Gastroesophageal sphincter (tissue), 4 donors: ENCODE data around the gene E2F2. TPM values are rescaled to one million over a fixed set of nuclear protein-coding genes. Genes with fewer than 3 reads are reported as not detected.

Experiments used
- ATAC-seq: fragments of 150-250 bp; one replicate; pipeline ENCODE4 v1.9.1; 2016; ENCODE audit warnings: mild to moderate bottlenecking, moderate library complexity
- H3K27ac ChIP-seq, 4 donors: fragments of 200-600 bp; sonication (generic) in 3 of 4; 1 replicate in 3 of 4; 2 replicates in 1 of 4; pipeline ENCODE4 v1.5.1; 2016 to 2019
- H3K27me3 ChIP-seq: fragments of 200-600 bp; sonication (generic); one replicate; pipeline ENCODE4 v1.5.1; 2019
- H3K36me3 ChIP-seq, 2 donors: fragments of 200-600 bp; sonication (generic); one replicate each; pipeline ENCODE4 v1.5.1; 2019; ENCODE audit warnings: control low read depth in 1 of 2
- H3K4me1 ChIP-seq, 3 donors: fragments of 200-600 bp; sonication (generic); 1 replicate in 2 of 3; 2 replicates in 1 of 3; pipeline ENCODE4 v1.5.1; 2016 to 2019; ENCODE audit warnings: control low read depth in 2 of 3
- H3K4me3 ChIP-seq, 2 donors: fragments of 200-600 bp; sonication (generic); one replicate each; pipeline ENCODE4 v1.5.1; 2019; ENCODE audit warnings: mild to moderate bottlenecking in 1 of 2, moderate library complexity in 1 of 2
- H3K9me3 ChIP-seq, 3 donors: fragments of 200-600 bp; sonication (generic); one replicate each; pipeline ENCODE4 v1.5.1; 2017 to 2019; ENCODE audit warnings: control low read depth in 2 of 3
- EP300 ChIP-seq: sonication (generic); formaldehyde crosslinking; IDR thresholded peaks from one replicate; pipeline ENCODE4 v1.6.1; 2017; ENCODE audit warnings: antibody characterized with exemption, mild to moderate bottlenecking
- POLR2A ChIP-seq, 2 donors: fragments of 450-650 bp; IDR thresholded peaks; one replicate each; pipeline ENCODE4 v1.6.1; 2017; ENCODE audit warnings: antibody characterized with exemption in 2 of 2, mild to moderate bottlenecking in 2 of 2, moderate library complexity in 1 of 2
- POLR2AphosphoS5 ChIP-seq: sonication (generic); formaldehyde crosslinking; IDR thresholded peaks from one replicate; pipeline ENCODE4 v1.6.1; 2017; ENCODE audit warnings: antibody characterized with exemption
- WGBS, 2 donors: methylation state at CpG; one replicate each; pipeline ENCODE4 v1.1.5; 2018; ENCODE audit warnings: low coverage in 1 of 2; 5-methylcytosine and 5-hydroxymethylcytosine counted together
- total RNA-seq, 4 donors: library from RNA; depleted of rRNA; stranded (reverse); fragments of >200 nt; gene quantifications; one replicate each; pipeline ENCODE4 v1.1.0, GENCODE V29; 2016
- TF ChIP-seq, protein P1 (sequence below), 4 experiments: fragments of 200-600 bp in 2 of 4; fragments of 450-650 bp in 2 of 4; sonication (generic) in 1 of 4; IDR thresholded peaks; one replicate each; pipeline ENCODE4 v1.5.1; 2017 to 2019; ENCODE audit warnings: antibody characterized with exemption in 4 of 4, mild to moderate bottlenecking in 2 of 4, moderate library complexity in 2 of 4

E2F2 gene
- total RNA-seq, 4 donors from 2014 or later: 0.08 to 0.17 TPM; not detected in 2

DNA sequence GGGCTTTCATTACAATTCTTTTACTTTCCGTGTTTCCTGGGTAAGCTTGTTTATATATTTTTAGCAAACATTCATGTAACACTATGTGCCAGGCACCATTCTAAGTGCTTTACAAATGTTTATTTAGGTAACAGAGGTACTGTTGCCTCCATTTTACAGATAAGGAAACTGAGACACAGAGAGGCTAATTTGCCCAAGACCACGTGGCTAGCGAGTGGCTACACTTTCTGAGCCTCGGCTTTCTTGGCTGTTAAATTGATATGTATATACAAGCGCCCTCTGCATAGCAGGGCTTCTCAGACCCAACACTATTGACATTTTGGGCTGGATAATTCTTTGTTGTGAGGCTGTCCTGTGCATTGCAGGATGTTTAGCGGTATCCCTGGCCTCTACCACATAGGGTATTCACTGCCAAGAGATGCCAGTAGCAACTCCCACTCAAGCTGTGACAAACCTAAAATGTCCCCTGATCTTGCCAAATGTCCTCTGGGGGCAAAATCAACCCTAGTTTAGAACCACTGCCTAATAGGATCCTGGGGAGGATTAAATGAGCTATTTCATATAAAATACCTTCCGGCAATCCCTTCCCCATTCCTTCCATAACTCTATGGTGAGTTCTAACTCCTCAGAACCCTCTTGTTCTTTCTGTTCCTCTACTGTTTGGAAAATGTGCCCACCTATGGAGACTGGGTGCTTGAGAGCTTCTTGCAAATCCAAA lies 45.5 kb upstream of the E2F2 start:
- WGBS, 2 donors: 50 to 51% methylated on average over 6 of the region's 7 CpGs
- peaks cover 12 to 43% (median 23%) of the 10 kb centered on the region in 3 donors for H3K4me1 ChIP-seq
- peak; percentile 19 for ATAC-seq

DNA sequence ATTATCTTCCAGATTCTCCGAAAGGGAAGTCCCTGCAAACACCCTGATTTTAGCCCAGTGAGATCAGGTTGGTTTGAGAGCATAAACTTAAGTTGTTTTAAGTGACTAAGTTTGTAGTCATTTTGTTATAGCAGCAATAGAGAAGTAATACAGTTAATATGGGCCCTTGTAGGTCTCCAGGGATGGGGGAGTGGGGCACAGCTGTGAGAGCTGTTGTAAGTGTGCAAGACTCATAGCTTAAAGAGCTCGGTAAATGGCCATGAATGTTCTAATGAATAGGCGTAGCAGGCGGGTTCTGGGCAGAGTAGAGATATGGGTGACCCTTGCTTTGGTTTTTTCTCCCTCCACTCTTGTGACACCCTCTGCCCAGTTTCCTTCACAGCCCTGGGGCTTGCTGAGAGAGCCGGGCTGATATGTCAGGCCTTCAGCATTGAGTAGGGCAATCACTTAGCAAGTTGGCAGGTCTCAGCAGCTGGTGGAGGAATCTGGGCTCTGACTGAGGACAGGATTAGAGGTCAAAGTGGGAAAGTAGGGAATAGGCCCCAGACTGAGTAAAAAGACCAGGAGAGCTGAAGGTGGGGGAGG lies 44.3 kb upstream of the E2F2 start:
- Histone ChIP-seq H3K36me3 (no peaks in the 10 kb centered on the region), H3K27ac (peak overlapping the region; percentile 86 to 95 (median 88)), H3K27me3 (no peaks in the 10 kb centered on the region), H3K4me1 (peaks cover 12 to 39% (median 23%) of the 10 kb centered on the region in 3 donors), H3K4me3 (no peak overlapping the region), H3K9me3 (no peaks in the 10 kb centered on the region)
- 68 to 76% methylated on average over 4 of the region's 5 CpGs for WGBS, 2 donors
- ATAC-seq: no peak
- no peak for TF ChIP-seq EP300
- TF ChIP-seq, protein P1, sequence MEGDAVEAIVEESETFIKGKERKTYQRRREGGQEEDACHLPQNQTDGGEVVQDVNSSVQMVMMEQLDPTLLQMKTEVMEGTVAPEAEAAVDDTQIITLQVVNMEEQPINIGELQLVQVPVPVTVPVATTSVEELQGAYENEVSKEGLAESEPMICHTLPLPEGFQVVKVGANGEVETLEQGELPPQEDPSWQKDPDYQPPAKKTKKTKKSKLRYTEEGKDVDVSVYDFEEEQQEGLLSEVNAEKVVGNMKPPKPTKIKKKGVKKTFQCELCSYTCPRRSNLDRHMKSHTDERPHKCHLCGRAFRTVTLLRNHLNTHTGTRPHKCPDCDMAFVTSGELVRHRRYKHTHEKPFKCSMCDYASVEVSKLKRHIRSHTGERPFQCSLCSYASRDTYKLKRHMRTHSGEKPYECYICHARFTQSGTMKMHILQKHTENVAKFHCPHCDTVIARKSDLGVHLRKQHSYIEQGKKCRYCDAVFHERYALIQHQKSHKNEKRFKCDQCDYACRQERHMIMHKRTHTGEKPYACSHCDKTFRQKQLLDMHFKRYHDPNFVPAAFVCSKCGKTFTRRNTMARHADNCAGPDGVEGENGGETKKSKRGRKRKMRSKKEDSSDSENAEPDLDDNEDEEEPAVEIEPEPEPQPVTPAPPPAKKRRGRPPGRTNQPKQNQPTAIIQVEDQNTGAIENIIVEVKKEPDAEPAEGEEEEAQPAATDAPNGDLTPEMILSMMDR (IDR thresholded peaks at IDR 0.05): no peak
- TF ChIP-seq POLR2A (IDR thresholded peaks at IDR 0.05): no peak
- TF ChIP-seq POLR2AphosphoS5: no peak

More for the DNA sequence above, 45.5 kb upstream of the E2F2 start:
- no peaks in the 10 kb centered on the region for H3K27me3 ChIP-seq
- H3K27ac ChIP-seq: peak overlapping the region; percentile 86 to 95 (median 88)
- TF ChIP-seq, protein P1 (IDR thresholded peaks at IDR 0.05): no peak
- no peak for TF ChIP-seq POLR2AphosphoS5
- peak overlapping the region; percentile 18 to 31 for H3K4me3 ChIP-seq
- H3K9me3 ChIP-seq: no peaks in the 10 kb centered on the region
- H3K36me3 ChIP-seq: no peaks in the 10 kb centered on the region

GRCh38 chr1:23574265-23574754 lies 43.3 kb upstream of the E2F2 start:
- Histone ChIP-seq H3K4me3 (no peak overlapping the region), H3K4me1 (peaks cover 12 to 41% (median 25%) of the 10 kb centered on the region in 3 donors), H3K27me3 (no peaks in the 10 kb centered on the region), H3K9me3 (no peaks in the 10 kb centered on the region), H3K36me3 (no peaks in the 10 kb centered on the region), H3K27ac (peak overlapping the region in 2 of 4 donors; percentile 39 to 86)
- no peak for ATAC-seq
- 85 to 100% methylated on average over 1 to 2 of the region's 2 CpGs for WGBS, 2 donors
- TF ChIP-seq, protein P1 (IDR thresholded peaks at IDR 0.05): no peak
- no peak for TF ChIP-seq POLR2A (IDR thresholded peaks at IDR 0.05)

DNA sequence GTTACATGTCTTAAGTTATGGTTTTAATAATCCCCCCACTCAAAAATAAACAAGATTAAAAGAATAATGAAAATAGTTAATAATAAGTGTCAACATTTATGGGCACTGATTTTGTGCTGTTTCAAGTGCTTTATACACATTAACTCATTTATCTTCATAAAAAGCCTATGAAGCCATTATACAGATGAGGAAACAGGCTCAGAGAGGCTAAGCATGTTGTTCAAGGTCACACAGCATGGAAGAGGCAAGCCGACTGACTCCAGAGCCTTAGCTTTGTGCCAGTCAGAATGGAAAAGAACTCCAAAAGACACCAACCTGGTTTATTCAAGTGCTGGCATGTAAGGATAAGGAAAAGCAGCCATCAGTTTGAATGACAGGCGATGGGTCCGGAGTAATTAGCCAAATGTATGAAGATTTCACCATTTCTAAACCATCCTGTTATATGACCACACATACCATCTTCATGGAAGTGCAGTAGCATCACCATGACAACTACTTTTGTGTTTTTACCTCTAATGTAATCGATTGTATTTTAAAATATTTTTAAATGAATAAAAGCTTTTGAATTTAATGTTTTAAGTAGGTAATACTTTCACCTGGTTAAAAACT lies 42.6 kb upstream of the E2F2 start:
- Histone ChIP-seq H3K4me1 (peaks cover 12 to 45% (median 30%) of the 10 kb centered on the region in 3 donors), H3K9me3 (no peaks in the 10 kb centered on the region), H3K27ac (no peak overlapping the region), H3K27me3 (no peaks in the 10 kb centered on the region), H3K4me3 (no peak overlapping the region), H3K36me3 (no peaks in the 10 kb centered on the region)
- no peak for TF ChIP-seq POLR2A (IDR thresholded peaks at IDR 0.05)
- no peak for TF ChIP-seq EP300
- TF ChIP-seq, protein P1 (IDR thresholded peaks at IDR 0.05): no peak
- TF ChIP-seq POLR2AphosphoS5: no peak
- ATAC-seq: no peak
- 72 to 84% methylated on average over 4 of the region's 4 CpGs for WGBS, 2 donors
